ENCODE data around the gene FAM25A.
"Not testable (repeated sequence)": the region's sequence is repeated elsewhere in the genome, so short reads cannot be mapped to it uniquely, and the experiment has no call there.

FAM25A gene

DNA sequence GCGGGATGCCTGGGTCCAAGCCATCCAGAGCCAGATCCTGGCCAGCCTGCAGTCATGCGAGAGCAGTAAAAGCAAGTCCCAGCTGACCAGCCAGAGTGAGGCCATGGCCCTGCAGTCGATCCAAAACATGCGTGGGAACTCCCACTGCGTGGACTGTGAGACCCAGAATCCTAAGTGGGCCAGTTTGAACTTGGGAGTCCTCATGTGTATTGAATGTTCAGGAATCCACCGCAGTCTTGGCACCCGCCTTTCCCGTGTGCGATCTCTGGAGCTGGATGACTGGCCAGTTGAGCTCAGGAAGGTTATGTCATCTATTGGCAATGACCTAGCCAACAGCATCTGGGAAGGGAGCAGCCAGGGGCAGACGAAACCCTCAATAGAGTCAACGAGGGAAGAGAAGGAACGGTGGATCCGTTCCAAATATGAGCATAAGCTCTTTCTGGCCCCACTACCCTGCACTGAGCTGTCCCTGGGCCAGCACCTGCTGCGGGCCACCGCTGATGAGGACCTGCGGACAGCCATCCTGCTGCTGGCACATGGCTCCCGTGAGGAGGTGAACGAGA is 10.9 kb upstream of the FAM25A start:
- not testable (repeated sequence) for DNase-seq (ENCODE audit: low read depth, low spot score)

DNA sequence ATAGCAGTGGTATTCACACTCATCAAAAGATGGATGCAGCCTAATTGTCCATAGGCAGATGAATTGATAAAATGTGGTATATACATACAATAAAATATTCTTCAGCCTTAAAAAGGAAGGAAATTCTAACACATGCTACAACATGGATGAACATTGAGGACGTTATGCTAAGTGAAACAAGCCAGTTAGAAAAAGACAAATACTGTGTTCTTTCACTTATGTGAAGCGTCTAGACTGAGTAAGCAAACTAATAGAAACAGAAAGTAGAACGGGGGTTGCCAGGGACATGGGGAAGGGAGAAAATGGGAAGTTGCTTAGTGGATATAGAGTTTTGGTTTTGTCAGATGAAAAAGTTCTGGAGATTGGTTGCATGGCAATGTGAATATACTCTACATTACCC is 6.6 kb upstream of the FAM25A start:
- DNase-seq (ENCODE audit: low read depth, low spot score), result not testable (repeated sequence)

DNA sequence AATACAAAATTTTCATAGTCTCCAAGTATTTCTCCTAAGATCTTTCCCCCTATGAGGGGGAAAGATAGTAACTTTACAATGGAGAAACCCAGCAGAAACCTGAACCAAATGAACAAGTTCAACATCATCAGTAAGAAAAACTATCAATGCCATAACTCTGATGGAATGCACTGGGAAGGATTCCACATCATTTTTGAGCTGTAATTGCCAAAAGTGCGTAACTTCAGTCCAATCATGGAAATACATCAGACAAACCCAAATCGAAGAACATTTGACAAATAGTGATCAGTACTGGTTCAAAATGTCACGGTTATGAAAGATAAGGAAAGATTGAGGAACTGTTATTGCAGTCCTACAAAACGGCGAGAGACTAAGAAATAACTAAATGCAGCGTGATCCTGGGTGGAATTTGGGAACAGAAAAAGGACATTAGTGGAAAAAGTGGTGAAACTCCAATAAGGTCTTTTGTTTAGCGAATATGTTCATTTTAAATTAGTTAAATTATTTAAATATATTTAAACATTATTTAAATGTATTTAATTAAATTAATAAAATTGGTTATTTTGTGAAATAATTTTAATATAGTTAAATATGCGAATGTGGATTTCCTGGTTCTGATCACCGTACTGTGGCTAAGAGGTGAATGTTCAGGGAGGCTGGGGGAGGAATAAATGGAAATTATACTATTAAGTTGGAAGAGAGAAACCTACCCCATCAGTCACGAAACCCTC is 4.9 kb upstream of the FAM25A start:
- DNase-seq (ENCODE audit: low read depth, low spot score), result not testable (repeated sequence)

DNA sequence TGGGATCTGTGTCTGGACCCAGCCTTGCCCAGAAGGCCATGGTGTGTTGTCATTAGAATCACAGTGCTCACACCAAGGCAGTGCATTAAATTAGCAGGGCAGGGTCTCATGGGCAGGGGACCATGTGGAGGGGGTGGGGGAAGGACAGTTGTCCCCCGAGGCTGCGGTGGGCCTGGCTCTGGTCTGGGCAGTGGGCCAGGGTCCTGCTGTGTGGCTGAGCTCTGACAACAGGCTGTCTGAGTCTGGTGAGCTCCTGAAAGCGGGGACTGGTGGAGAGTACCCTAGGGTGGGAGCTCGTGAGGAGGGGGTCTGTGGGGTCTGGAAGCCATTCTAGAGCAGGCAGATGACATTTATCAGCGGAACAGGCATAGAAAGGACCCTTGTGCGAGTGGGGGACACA is 2.0 kb upstream of the FAM25A start:
- DNase-seq (ENCODE audit: low read depth, low spot score), result not testable (repeated sequence)

DNA sequence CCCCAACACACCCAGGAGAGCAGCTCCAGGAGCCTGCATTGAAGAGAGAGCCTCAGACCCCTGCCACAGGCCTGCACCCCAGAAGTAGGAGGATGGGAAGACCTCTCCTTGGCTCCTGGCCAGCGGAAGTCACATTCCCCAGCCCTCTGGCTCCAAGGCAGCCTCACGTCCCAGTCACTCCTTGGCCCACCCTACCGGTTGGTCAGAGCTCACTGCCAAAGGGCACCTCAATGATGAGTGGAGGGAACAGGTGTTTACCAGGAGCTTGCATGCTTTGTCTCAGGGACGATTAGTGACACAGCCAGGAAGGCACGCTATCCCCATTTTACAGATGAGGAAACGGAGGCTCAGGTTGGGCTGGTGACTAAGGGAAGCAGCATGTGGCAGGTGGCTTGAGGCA is 1.0 kb upstream of the FAM25A start:
- DNase-seq (ENCODE audit: low read depth, low spot score), result not testable (repeated sequence)

DNA sequence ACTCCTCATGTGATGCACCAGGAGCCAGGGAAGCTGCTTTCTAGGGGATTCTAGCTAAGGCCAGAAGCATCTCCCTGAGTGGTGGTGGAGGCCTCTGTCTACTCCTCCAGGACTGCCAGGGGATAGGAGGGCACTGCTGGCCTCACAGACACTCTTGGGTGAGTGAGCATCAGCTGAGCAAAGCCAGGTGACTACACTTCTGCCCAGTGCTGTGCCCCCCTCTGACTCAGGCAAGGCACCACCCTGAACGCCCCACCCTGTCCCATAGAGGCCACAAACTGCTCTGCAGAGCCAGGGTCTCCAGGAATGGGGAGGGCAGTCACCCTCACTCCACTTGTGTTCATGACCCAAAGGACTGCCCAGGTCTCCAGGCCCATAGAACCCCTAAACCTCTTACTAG is 590 bp upstream of the FAM25A start:
- DNase-seq (ENCODE audit: low read depth, low spot score), result not testable (repeated sequence)

DNA sequence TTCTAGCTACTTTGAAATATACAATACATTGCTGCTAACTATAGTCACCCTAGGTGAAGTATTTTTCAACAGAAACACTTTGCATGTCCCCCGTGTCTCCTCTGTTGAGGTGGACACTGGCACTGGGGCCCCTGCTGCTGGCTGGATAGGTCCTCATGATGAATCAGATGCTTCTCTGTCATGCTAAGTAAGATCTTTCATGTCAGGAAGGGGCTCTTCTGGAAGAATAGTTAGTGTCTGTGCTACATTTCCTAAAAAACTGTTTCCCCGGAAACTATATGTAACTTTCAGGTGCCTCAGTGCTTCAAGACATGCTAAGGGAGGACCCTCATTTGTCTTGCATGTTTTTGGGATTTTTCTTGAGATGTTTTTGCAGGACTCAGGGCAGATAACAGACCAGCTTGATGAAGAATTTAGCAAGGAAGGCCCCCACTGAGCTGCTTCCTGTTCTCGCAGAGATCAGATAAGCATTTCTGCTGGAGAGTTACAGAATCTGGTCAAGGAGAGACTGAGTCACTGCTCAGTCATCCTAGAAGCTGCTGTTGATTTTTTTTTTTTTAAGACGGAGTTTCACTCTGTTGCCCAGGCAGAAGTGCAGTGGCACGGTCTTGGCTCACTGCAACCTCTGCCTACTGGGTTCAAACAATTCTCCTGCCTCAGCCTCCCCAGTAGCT is 5.3 kb downstream of the FAM25A start:
- not testable (repeated sequence) for DNase-seq (ENCODE audit: low read depth, low spot score)

DNA sequence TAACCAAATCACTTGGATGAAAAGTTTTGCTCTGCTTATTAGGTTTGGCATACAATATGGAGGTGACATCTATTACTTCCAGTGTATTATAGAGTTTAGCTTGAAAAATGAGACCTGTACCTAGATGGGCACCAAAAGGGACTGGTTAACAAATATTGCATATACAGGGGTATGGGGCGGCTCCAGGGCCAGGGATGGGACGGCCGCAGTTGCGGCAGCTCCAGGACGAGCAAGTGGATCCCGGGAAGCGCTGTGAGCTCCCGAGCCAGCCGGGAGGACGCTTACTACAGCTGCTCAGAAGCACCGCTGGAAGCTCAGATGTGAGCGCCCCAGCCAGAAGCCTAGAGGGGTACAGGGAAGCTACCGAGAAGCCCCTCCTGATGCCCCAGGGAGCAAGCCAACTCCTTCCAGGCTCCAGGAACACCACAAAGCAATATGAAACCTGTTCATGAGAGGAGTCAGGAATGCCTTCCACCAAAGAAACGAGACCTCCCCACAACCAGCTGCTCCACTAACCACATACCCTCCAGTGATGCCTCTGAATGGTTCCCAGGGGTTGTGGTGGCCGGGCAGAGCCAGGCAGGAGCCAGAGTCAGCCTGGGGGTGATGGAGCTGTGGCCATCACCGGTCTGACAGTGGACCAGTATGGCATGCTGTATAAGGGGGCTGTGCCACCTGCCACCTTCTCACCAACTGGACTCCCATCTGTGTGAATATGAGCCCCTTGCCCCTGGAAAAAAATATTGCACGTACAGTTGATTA is 6.8 kb downstream of the FAM25A start:
- DNase-seq (ENCODE audit: low read depth, low spot score), result not testable (repeated sequence)

DNA sequence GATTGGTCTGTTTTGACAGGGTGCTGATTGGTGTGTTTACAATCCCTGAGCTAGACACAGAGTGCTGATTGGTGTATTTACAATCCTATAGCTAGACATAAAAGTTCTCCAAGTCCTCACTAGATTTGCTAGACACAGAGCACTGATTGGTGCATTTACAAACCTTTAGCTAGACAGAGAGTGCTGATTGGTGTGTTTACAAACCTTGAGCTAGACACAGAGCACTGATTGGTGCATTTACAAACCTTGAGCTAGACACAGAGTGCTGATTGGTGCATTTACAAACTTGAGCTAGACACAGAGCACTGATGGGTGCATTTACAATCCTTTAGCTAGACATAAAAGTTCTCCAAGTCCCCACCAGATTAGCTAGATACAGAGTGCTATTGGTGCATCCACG is 10.3 kb downstream of the FAM25A start:
- DNase-seq (ENCODE audit: low read depth, low spot score), result not testable (repeated sequence)

DNA sequence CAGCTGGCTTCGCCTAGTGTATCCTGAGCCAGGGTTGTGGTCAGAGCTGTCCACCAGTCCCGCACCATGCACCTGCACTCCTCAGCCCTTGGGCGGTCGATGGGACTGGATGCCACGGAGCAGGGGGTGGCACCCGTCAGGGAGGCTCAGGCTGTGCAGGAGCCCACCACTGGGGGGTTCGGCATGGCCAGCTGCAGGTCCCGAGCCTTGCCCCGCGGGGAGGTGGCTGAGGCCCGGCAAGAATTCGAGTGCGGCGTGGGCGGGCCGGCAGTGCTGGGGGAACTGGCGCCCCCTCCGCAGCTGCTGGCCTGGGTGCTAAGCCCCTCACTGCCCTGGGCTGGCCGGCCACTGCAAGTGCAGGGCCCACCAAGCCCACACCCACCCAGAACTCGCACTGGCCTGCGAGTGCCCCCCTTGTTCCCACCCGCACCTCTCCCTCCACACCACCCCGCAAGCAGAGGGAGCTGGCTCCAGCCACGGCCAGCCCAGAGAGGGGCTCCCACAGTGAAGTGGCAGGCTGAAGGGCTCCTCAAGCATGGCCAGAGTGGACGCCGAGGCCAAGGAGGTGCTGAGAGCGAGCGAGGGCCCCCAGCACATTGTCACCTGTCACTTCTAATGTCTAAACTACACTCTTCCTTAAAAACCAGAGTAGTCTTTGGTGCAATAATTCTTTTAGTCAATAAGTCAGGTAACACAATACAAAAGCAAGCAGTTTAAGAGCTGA is 11.0 kb downstream of the FAM25A start:
- DNase-seq (ENCODE audit: low read depth, low spot score), result no peak

DNA sequence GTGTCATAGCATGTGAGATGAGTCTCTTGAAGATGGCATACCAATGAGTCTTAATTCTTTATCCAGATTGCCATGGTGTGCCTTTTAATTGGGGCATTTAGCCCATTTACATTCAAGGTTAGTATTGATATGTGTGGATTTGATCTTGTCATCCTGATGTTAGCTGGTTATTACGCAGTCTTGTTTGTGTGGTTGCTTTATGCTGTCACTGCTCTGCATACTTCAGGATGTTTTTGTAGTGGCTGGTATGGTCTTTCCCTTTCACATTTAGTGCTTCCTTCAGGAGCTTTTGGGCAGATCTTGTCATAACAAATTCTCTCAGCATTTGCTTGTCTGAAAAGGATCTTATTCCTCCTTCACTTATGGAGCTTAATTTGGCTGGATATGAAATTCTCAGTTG is 16.5 kb downstream of the FAM25A start:
- DNase-seq (ENCODE audit: low read depth, low spot score), result no peak

DNA sequence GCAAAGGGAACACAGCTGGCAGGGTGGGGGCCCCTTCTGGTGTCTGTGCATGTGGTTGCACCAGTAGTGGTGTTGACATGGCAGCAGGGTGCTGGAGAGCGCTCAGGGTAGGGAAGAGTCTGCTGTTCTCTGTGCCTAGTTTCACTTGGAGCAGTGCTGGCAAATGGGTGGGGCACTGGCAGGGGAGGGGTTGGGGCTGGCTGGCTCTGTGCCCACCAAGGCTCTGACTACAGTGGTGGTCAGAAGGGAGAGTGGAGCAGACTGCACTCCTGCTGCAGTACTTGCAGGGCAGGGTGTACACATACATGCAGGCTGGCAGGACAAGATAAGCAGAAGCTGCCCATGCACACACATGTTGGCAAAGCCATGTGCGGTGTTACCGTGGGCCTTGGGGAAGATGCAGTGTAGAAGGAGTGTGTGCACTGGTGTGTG is 18.2 kb downstream of the FAM25A start:
- DNase-seq (ENCODE audit: low read depth, low spot score), result no peak

DNA sequence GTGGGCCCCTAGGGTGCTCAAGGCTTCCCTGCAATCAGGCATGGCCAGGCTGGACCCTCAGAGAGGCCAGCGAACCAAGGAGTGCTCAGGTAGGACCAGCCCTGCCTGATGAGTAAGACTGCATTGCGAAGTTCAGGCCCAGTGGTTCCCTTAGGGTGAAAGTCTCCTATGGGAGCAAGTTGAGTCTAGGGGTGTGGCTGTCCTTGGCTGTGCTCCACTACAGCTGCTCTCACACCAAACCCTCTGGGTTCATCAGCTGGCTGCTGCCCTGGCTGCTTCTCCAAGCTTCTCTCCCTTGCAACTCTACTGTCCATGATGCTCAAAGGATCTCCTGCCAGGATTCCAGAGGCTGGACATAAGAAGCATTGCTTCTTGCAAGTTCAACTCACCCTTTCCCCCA is 18.7 kb downstream of the FAM25A start:
- DNase-seq (ENCODE audit: low read depth, low spot score), result no peak

DNA sequence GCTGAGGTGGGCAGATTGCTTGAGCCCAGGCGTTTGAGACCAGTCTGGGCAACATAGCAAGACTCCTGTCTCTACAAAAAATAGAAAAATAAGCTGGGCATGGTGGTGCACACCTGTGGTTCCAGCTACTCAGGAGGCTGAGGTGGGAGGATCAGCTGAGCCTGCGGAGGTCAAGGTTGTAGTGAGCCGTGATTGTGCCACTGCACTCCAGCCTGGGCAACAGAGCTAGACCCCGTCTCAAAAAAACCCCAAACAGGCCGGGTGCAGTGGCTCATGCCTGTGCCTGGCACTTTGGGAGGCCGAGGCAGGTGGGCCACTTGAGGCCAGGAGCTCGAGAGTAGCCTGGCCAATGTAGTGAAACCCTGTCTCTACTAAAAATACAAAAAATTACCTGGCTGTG is 23.5 kb downstream of the FAM25A start:
- not testable (repeated sequence) for DNase-seq (ENCODE audit: low read depth, low spot score)

DNA sequence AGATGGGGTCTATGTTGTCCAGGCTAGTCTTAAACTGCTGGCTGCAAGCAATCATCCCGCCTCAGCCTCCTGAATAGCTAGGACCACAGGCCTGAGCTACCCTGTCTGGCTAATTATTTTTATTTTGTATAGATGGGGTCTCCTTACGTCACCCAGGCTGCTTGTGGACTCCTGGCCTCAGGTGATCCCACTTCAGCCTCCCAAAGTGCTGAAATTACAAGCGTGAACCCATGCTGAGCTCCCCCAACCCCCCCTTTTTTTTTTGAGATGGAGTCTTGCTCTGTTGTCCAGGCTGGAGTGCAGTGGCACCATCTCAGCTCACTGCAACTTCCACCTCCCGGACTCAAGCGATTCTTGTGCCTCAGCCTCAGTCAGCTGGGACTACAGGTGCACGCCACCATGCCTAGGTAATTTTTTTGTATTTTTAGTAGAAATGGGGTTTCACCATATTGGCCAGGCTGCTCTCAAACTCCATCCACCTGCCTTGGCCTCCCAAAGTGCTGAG is 25.4 kb downstream of the FAM25A start:
- DNase-seq (ENCODE audit: low read depth, low spot score), result no peak

DNA sequence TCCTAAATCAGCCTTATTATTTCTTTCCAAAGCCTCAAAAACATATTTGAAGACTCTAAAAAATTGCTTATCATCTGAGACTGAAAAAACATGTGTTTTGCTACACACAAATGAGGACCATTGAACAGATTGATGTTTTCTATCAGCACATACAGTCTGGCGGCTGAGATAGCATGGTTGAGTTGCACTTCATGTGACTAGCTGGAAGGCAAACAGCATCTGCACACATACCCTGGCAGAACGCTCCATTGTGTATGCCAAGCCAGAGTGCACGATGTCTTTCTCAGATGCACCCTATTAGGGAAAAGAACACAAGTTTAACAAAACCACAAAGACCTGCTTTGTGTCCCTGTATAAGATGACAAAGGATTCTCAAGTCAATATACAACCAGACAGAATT is 33.0 kb downstream of the FAM25A start:
- no peak for DNase-seq (ENCODE audit: low read depth, low spot score)

DNA sequence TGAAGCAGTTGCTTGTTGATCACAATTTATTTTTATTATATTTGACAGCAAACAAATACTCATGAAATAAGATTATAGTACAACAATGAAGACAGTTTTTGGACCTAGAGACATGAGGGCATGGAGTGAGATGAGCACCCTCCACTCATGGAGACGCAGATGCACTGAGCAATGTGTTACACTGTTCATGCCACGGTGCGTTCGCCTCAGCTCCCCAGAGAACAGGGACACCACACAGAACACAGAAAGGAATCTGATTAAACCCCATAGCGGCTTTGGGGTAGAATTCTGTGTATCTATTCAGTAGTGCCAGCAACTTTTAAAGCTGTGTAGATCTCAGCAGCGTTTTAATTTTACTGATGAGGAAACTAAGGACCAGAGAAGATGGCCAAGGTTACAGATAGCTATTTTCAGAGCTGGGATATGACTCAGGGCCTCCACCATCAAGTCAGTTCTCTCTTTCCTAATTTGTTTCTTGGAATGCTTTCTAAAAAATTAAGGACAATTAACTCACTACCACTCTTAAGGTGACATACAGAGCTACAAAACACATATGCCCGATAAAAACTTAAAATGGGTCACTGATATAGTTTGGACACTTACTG is 33.6 kb downstream of the FAM25A start:
- no peak for DNase-seq (ENCODE audit: low read depth, low spot score)

DNA sequence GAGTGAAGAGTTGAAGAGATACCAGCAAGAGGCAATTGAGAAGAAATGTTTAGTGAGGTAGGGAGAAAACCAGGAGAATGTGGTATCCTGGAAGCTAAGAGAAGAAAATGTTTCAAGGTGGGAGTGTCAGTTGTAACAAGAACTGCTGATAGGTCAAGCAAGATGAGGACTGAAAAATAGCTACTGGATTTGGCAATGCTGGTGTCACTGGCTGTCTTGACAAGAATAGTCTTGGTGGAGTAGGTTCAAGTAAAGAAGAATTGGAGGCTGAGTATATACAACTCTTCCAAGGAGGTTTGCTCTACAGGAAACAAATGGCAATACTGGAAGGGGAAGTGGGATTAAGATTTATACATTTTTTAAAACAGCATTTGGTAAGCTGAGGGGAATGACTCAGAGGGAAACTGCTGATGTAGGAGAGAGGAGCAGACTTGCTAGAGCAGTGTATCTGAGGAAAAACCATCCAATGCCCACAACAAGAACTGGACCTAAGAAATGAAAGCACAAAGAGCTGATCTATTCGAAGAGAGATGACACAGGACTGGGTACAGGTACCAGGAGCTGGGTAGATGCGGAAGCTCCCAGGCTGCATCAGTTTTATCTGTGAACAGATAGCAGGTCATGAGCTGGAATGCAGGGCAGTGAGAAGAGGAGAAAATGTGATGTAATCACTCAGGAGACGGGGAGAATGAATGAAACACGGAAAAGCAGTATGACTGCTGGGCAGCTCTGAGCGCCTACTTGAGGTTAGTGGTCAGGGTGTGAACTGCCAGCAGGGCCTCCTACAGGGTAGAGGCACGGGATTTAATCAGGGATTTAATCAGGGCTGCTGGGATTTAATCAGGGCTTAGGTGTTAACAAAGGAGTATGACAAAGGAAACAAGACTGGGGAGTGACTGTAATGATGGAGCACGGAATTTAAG is 34.5 kb downstream of the FAM25A start:
- peak; percentile 21 for DNase-seq (ENCODE audit: low read depth, low spot score)

DNA sequence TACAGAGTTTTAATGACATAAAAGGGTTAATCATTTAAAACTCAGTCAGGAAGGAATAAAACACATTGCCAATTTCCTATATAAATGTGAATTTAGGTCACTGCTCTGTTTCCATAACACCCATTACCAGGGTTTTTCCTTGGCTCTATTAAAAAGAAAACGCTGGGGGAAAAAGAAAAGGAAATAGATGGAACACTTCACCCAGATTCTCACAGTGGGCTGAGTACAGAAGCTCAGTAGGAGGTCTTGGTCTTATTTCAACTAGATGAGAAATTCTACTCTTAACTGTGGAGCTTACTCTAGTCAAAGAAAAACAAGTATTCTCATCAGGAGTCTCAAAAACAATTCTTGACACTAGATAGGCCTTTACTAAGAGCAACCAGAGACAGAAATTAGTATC is 38.1 kb downstream of the FAM25A start:
- DNase-seq (ENCODE audit: low read depth, low spot score), result peak; percentile 82

DNA sequence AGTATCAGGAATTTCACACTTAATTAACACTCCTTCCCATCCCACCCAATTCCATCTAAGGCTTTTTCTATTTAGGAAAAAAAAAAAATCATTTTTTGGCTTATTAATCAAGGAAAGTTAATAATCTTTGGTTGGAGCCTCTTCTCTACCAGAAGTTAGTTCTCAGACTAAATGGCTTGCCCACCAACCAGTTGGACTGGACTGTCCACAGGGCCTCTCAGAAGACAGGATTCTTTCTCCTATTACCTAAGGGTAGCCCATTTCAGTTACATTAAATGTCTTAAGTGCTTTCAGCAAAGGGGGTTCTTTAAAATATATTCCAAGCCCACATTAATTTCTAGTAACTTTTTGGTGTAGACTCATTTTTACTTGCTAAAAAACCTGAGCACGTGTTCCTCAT is 39.3 kb downstream of the FAM25A start:
- no peak for DNase-seq (ENCODE audit: low read depth, low spot score)
